Stomach (tissue), 9 donors: ENCODE data around the gene ATG7. TPM values are rescaled to one million over a fixed set of nuclear protein-coding genes. Genes with fewer than 3 reads are reported as not detected.
"Not testable (repeated sequence)": the region's sequence is repeated elsewhere in the genome, so short reads cannot be mapped to it uniquely, and the experiment has no call there.

ENCODE experiments used
- DNase-seq, 2 donors: peaks; one replicate each; pipeline versions ENCODE4 v3.0.0 to v3.0.0-alpha.2; 2013 to 2019
- H3K27ac ChIP-seq, 5 donors: fragments of 200-600 bp in 4 of 5; sonication (generic) in 4 of 5; one replicate each; pipeline ENCODE4 v1.5.1; 2013 to 2019; ENCODE audit warnings: mild to moderate bottlenecking in 1 of 5, moderate library complexity in 1 of 5
- H3K27me3 ChIP-seq, 3 donors: fragments of 200-600 bp; sonication (generic); one replicate each; pipeline ENCODE4 v1.5.1; 2017 to 2019; ENCODE audit warnings: mixed run types in 1 of 3
- H3K36me3 ChIP-seq, 4 donors: fragments of 200-600 bp; sonication (generic); 1 replicate in 3 of 4; 2 replicates in 1 of 4; pipeline ENCODE4 v1.5.1; 2016 to 2019
- H3K4me1 ChIP-seq, 4 donors: fragments of 200-600 bp; sonication (generic); one replicate each; pipeline ENCODE4 v1.5.1; 2016 to 2019
- H3K4me3 ChIP-seq, 4 donors: fragments of 200-600 bp; sonication (generic) in 3 of 4; one replicate each; pipeline ENCODE4 v1.5.1; 2016 to 2019; ENCODE audit warnings: mild to moderate bottlenecking in 1 of 4
- H3K9me3 ChIP-seq, 4 donors: fragments of 200-600 bp; sonication (generic); one replicate each; pipeline ENCODE4 v1.5.1; 2016 to 2019
- CTCF ChIP-seq, 7 experiments: fragments of 450-650 bp in 4 of 7; fragments of 200-600 bp in 3 of 7; sonication (generic) in 3 of 7; IDR thresholded peaks; one replicate each; pipeline ENCODE4 v1.5.1; 2016 to 2019; ENCODE audit warnings: antibody characterized with exemption in 7 of 7, control low read depth in 2 of 7, mild to moderate bottlenecking in 1 of 7
- EP300 ChIP-seq: sonication (generic); formaldehyde crosslinking; IDR thresholded peaks from one replicate; pipeline ENCODE4 v1.6.1; 2017; ENCODE audit warnings: antibody characterized with exemption
- POLR2A ChIP-seq, 4 donors: fragments of 450-650 bp; IDR thresholded peaks; one replicate each; pipeline ENCODE4 v1.6.1; 2016; ENCODE audit warnings: antibody characterized with exemption in 4 of 4, control low read depth in 2 of 4, mild to moderate bottlenecking in 1 of 4, moderate library complexity in 1 of 4
- POLR2AphosphoS5 ChIP-seq, 3 donors: sonication (generic); formaldehyde crosslinking; IDR thresholded peaks; one replicate each; pipeline ENCODE4 v1.6.1; 2016; ENCODE audit warnings: antibody characterized with exemption in 3 of 3
- WGBS, 5 donors: extraction: QIAGEN DNeasy Blood & Tissue Kit in 3 of 5; methylation state at CpG; one replicate each; pipeline versions ENCODE4 v1.1.5 to v1.1.7; 2013 to 2018; 5-methylcytosine and 5-hydroxymethylcytosine counted together
- intact Hi-C: fragments of 100-400 bp; cut with DNase I; formaldehyde crosslinking; loops from one replicate; pipeline ENCODE4 v1.15.1; 2023; ENCODE audit warnings: low total_unique reads
- polyA plus RNA-seq, 3 donors: library from polyadenylated mRNA; stranded (reverse); fragments of 200-250 nt; gene quantifications; one replicate each; pipeline ENCODE4 v1.2.3, GENCODE V29; 2013
- total RNA-seq, 5 donors: library from RNA; depleted of rRNA; stranded (reverse); fragments of >200 nt; gene quantifications; one replicate each; pipeline versions ENCODE4 v1.1.0 to v1.2.3, GENCODE V29; 2014 to 2016
- donor health status: healthy with polysubstance abuse.
- donor health status: Bipolar disorder and iron deficiency.
- donor health status: healthy.

ATG7 gene
- total and polyA plus RNA-seq, 8 donors, result 6.8 to 167 (median 15.1) TPM

- Histone ChIP-seq H3K4me3 (no peak overlapping the region), H3K36me3 (no peaks in the 10 kb centered on the region), H3K4me1 (peaks cover 18 to 44% (median 34%) of the 10 kb centered on the region in 4 donors), H3K27ac (peak overlapping the region; percentile 39 to 77 (median 64)), H3K9me3 (no peaks in the 10 kb centered on the region), H3K27me3 (no peaks in the 10 kb centered on the region)
- 33 to 59% (median 39%) methylated on average over 11 of the region's 11 CpGs for WGBS, 5 donors
- intact Hi-C loops, result no loop called here
- TF ChIP-seq POLR2AphosphoS5 (IDR thresholded peaks at IDR 0.05) (peak in 2 of 3 donors; percentile 21 to 30), CTCF (IDR thresholded peaks at IDR 0.05) (no peak)
- peak; percentile 51 to 61 for DNase-seq
Observed at GRCh38 chr3:11495948-11496557, 223.9 kb downstream of the ATG7 start.

GRCh38 chr3:11498177-11498576, 226.0 kb downstream of the ATG7 start:
- 70 to 80% (median 76%) methylated on average over 2 of the region's 2 CpGs for WGBS, 5 donors

GRCh38 chr3:11498646-11499045, 226.4 kb downstream of the ATG7 start:
- 6 to 19% (median 11%) methylated on average over 1 of the region's 1 CpG for WGBS, 5 donors
- Histone ChIP-seq H3K9me3 (no peaks in the 10 kb centered on the region), H3K4me1 (peaks cover 14 to 40% (median 26%) of the 10 kb centered on the region in 4 donors), H3K27me3 (no peaks in the 10 kb centered on the region), H3K4me3 (no peak overlapping the region), H3K36me3 (no peaks in the 10 kb centered on the region), H3K27ac (peak overlapping the region; percentile 17 to 70 (median 61))
- intact Hi-C loops, result no loop called here
- peak; percentile 82 to 91 for DNase-seq
- TF ChIP-seq EP300 (no peak), CTCF (IDR thresholded peaks at IDR 0.05) (no peak), POLR2A (IDR thresholded peaks at IDR 0.05) (no peak), POLR2AphosphoS5 (IDR thresholded peaks at IDR 0.05) (peak in 1 of 3 donors; percentile 18)

More at GRCh38 chr3:11498177-11498576, 226.0 kb downstream of the ATG7 start:
- TF ChIP-seq EP300, result no peak
- H3K36me3 ChIP-seq, result no peaks in the 10 kb centered on the region
- peaks cover 14 to 40% (median 26%) of the 10 kb centered on the region in 4 donors for H3K4me1 ChIP-seq
- H3K4me3 ChIP-seq, result no peak overlapping the region
- intact Hi-C loops, result no loop called here
- no peaks in the 10 kb centered on the region for H3K9me3 ChIP-seq
- peak overlapping the region; percentile 17 to 70 (median 61) for H3K27ac ChIP-seq
- DNase-seq, result no peak
- H3K27me3 ChIP-seq, result no peaks in the 10 kb centered on the region

GRCh38 chr3:11499144-11499543, 226.9 kb downstream of the ATG7 start:
- DNase-seq, result peak in 1 of 2 donors; percentile 43
- Histone ChIP-seq H3K36me3 (no peaks in the 10 kb centered on the region), H3K27ac (peak overlapping the region in 4 of 5 donors; percentile 17 to 70 (median 64)), H3K4me3 (no peak overlapping the region), H3K4me1 (peaks cover 14 to 40% (median 26%) of the 10 kb centered on the region in 4 donors), H3K27me3 (no peaks in the 10 kb centered on the region), H3K9me3 (no peaks in the 10 kb centered on the region)
- 67 to 80% (median 75%) methylated on average over 6 of the region's 6 CpGs for WGBS, 5 donors
- peak in 1 of 3 donors; percentile 36 for TF ChIP-seq POLR2AphosphoS5 (IDR thresholded peaks at IDR 0.05)
- TF ChIP-seq POLR2A (IDR thresholded peaks at IDR 0.05), result no peak
- intact Hi-C loops, result no loop called here

- DNase-seq, H3K9me3 ChIP-seq, H3K27me3 ChIP-seq, H3K36me3 ChIP-seq, intact Hi-C loops, H3K27ac ChIP-seq, H3K4me3 ChIP-seq: not testable (repeated sequence)
- 67 to 100% methylated on average over 1 of the region's 3 CpGs; no CpG with 5 or more reads in 3 of the 5 donors for WGBS, 5 donors
- H3K4me1 ChIP-seq, result peaks cover 6 to 22% (median 15%) of the 10 kb centered on the region in 4 donors
Observed at GRCh38 chr3:11502413-11502812, 230.2 kb downstream of the ATG7 start.

GRCh38 chr3:11507719-11508118, 235.5 kb downstream of the ATG7 start:
- intact Hi-C loops, result no loop called here
- Histone ChIP-seq H3K4me1 (peaks cover 28 to 35% (median 30%) of the 10 kb centered on the region in 4 donors), H3K27me3 (no peaks in the 10 kb centered on the region), H3K4me3 (no peak overlapping the region), H3K36me3 (no peaks in the 10 kb centered on the region), H3K9me3 (no peaks in the 10 kb centered on the region), H3K27ac (peak overlapping the region in 4 of 5 donors; percentile 79 to 81 (median 80))
- no peak for TF ChIP-seq POLR2AphosphoS5 (IDR thresholded peaks at IDR 0.05)
- TF ChIP-seq EP300, result no peak
- no peak for TF ChIP-seq POLR2A (IDR thresholded peaks at IDR 0.05)
- TF ChIP-seq CTCF (IDR thresholded peaks at IDR 0.05), result no peak
- peak in 1 of 2 donors; percentile 19 for DNase-seq
